HepG2 (cell line): Measurements from ENCODE around the gene RRBP1. TPM values are rescaled to one million over a fixed set of nuclear protein-coding genes. Genes with fewer than 3 reads are reported as not detected.

Experiments used
- GABPB1 ChIP-seq: IDR thresholded peaks from 2 replicates; pipeline ENCODE4 v1.6.1; 2016; ENCODE audit warnings: mild to moderate bottlenecking, missing genetic modification reagents, moderate library complexity, missing compliant biosample characterization
- HES4 ChIP-seq: sonication (generic); formaldehyde crosslinking; IDR thresholded peaks from 2 replicates; pipeline ENCODE4 v1.9.0; 2021; ENCODE audit warnings: mild to moderate bottlenecking, missing genetic modification reagents, borderline replicate concordance
- ISL2 ChIP-seq: sonication (generic); formaldehyde crosslinking; IDR thresholded peaks from 2 replicates; pipeline ENCODE4 v1.5.0; 2020; ENCODE audit warnings: missing genetic modification reagents
- KLF16 ChIP-seq, 2 experiments: sonication (generic) in 1 of 2; formaldehyde crosslinking in 1 of 2; IDR thresholded peaks; 2 replicates each; pipeline versions ENCODE4 v1.6.1 to v1.8.0; 2016 to 2023; ENCODE audit warnings: missing genetic modification reagents in 2 of 2, missing compliant biosample characterization in 1 of 2
- KLF6 ChIP-seq: IDR thresholded peaks from 2 replicates; pipeline ENCODE4 v1.8.0; 2016; ENCODE audit warnings: missing biosample characterization, missing genetic modification reagents
- MEIS1 ChIP-seq: sonication (generic); formaldehyde crosslinking; IDR thresholded peaks from 2 replicates; pipeline ENCODE4 v1.9.0; 2021; ENCODE audit warnings: mild to moderate bottlenecking, missing genetic modification reagents, moderate library complexity, borderline replicate concordance
- MTA1 ChIP-seq: sonication (generic); formaldehyde crosslinking; IDR thresholded peaks from 2 replicates; pipeline ENCODE4 v1.4.0; 2020; ENCODE audit warnings: missing genetic modification reagents, mild to moderate bottlenecking, borderline replicate concordance
- PAF1 ChIP-seq: IDR thresholded peaks from 2 replicates; pipeline ENCODE4 v1.6.1; 2016; ENCODE audit warnings: missing genetic modification reagents, missing compliant biosample characterization
- POLR2A ChIP-seq, 2 experiments: IDR thresholded peaks; 2 replicates each; pipeline ENCODE4 v1.6.1; 2011; ENCODE audit warnings: low read depth in 2 of 2, low read length in 2 of 2, mild to moderate bottlenecking in 1 of 2, moderate library complexity in 1 of 2; ENCODE audit not compliant: insufficient read depth in 1 of 2
- POLR2G ChIP-seq: fragments of 200-400 bp; formaldehyde crosslinking; IDR thresholded peaks from 2 replicates; pipeline ENCODE4 v1.6.1; 2018; ENCODE audit warnings: mild to moderate bottlenecking, low read depth, low read length, moderate library complexity
- ZFP37 ChIP-seq: sonication (generic); formaldehyde crosslinking; IDR thresholded peaks from 2 replicates; pipeline ENCODE4 v1.4.0; 2020; ENCODE audit warnings: missing genetic modification reagents, borderline replicate concordance
- ZIK1 ChIP-seq: sonication (generic); formaldehyde crosslinking; IDR thresholded peaks from 2 replicates; pipeline ENCODE4 v1.5.0; 2020; ENCODE audit warnings: mild to moderate bottlenecking, low read depth, missing genetic modification reagents, borderline replicate concordance
- ZNF225 ChIP-seq: sonication (generic); formaldehyde crosslinking; IDR thresholded peaks from 2 replicates; pipeline ENCODE4 v1.4.0; 2020; ENCODE audit warnings: mild to moderate bottlenecking, missing genetic modification reagents
- ZNF296 ChIP-seq: sonication (generic); formaldehyde crosslinking; conservative IDR thresholded peaks from 2 replicates; pipeline ENCODE4 v1.5.0; 2020; ENCODE audit warnings: mild to moderate bottlenecking, missing genetic modification reagents
- ZNF619 ChIP-seq: sonication (generic); formaldehyde crosslinking; IDR thresholded peaks from 2 replicates; pipeline ENCODE4 v1.4.0; 2020; ENCODE audit warnings: mild to moderate bottlenecking, missing genetic modification reagents
- ZNF83 ChIP-seq: sonication (generic); formaldehyde crosslinking; IDR thresholded peaks from 2 replicates; pipeline ENCODE4 v1.4.0; 2020; ENCODE audit warnings: missing genetic modification reagents, mild to moderate bottlenecking, borderline replicate concordance
- polyA plus RNA-seq, 8 experiments: library from polyadenylated mRNA; depleted of rRNA in 3 of 8; stranded (reverse) in 7 of 8; unstranded in 1 of 8; fragments of >200 nt; fragmentation: Illumina TruSeq in 4 of 8; extraction: Trizol in 4 of 8; gene quantifications; 2 replicates each; pipeline versions ENCODE4 v1.2.1 to v1.2.3, GENCODE V29; 2011 to 2016; ENCODE audit warnings: low read depth in 4 of 8, missing spikeins in 1 of 8, mixed read lengths in 1 of 8; ENCODE audit not compliant: insufficient read depth in 1 of 8
- total RNA-seq, 5 experiments: library from RNA; depleted of rRNA; stranded (reverse); fragments of >200 nt; fragmentation: Illumina TruSeq; extraction: Trizol; gene quantifications; 2 replicates each; pipeline ENCODE4 v1.2.3, GENCODE V29; 2016; ENCODE audit warnings: low read depth in 1 of 5
- TF ChIP-seq, protein P1 (sequence below): sonication (generic); formaldehyde crosslinking; IDR thresholded peaks from 2 replicates; pipeline ENCODE4 v1.5.1; 2020; ENCODE audit warnings: mild to moderate bottlenecking, missing genetic modification reagents, moderate library complexity
- TF ChIP-seq, protein P2 (sequence below): sonication (generic); formaldehyde crosslinking; IDR thresholded peaks from 2 replicates; pipeline ENCODE4 v1.4.0; 2020; ENCODE audit warnings: missing genetic modification reagents
- TF ChIP-seq, protein P3 (sequence below): sonication (generic); formaldehyde crosslinking; IDR thresholded peaks from 2 replicates; pipeline ENCODE4 v1.4.0; 2020; ENCODE audit warnings: missing genetic modification reagents, low read depth, mild to moderate bottlenecking, borderline replicate concordance
- TF ChIP-seq, protein P4 (sequence below): sonication (generic); formaldehyde crosslinking; IDR thresholded peaks from 2 replicates; pipeline ENCODE4 v1.4.0; 2020; ENCODE audit warnings: mild to moderate bottlenecking, low read depth, missing genetic modification reagents
- TF ChIP-seq, protein P5 (sequence below): sonication (generic); formaldehyde crosslinking; IDR thresholded peaks from 2 replicates; pipeline ENCODE4 v1.5.0; 2020; ENCODE audit warnings: missing genetic modification reagents, mild to moderate bottlenecking, borderline replicate concordance

RRBP1 gene
- total and polyA plus RNA-seq, 2 of the 13 experiments (the other 11 are each of a cell fraction or from before 2014, with no cell fraction given) = 150 to 222 TPM

DNA sequence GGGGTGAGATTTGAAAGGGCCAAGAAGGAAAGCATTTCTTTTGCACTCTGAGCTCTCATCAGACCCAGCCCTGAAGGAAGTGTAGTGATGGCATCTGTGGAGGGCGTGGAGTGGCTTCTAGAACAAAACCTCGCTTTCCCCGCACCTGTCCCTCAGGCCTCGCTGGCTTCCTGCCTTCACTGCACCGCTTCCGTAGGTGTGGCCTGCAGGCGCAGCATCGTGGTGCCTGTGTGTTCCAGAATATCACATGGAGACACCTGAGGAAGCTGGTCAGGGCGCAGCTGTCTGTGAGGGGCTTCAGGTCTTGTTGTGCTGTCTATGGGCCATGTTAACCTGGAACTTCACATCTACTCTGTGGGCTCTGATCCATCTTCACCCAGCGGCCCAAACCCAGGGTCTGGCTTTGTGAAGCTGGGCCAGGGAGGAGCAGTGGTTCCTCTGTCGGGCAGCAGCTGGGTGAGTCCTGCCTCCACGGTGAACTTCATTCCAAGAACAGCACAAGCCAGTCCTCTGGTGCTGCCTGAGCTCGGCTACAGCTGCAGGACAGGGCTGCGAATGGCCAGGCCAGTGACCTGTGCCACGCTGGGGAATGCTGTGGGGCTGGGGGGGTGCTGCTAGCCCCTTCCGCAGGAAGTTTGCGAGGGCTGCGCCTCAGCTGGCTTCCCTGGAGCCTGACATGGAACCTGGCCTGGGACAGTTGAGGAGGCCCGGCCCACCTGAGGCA lies 71.3 kb downstream of the RRBP1 start (continued):
- TF ChIP-seq MTA1 = 0 out of 2 replicates have a peak, but pooled peaks have one; percentile 32
- no peak for TF ChIP-seq KLF16 (CRISPR knock-in tag; IDR thresholded peaks at IDR 0.05)
- TF ChIP-seq ZFP37 (CRISPR knock-in tag) = no peak
- TF ChIP-seq ZNF296 (CRISPR knock-in tag) = no peak
- peak; percentile 32; the same call in 1 of the 2 replicates for TF ChIP-seq HES4 (CRISPR knock-in tag)
- TF ChIP-seq ZNF83 = 0 out of 2 replicates have a peak, but pooled peaks have one; percentile 52
- no peak for TF ChIP-seq ISL2 (CRISPR knock-in tag)
- TF ChIP-seq POLR2G = peak; percentile 7
- TF ChIP-seq GABPB1 (CRISPR knock-in tag) = peak; percentile 26; the same call in 1 of the 2 replicates
- TF ChIP-seq, protein P1, sequence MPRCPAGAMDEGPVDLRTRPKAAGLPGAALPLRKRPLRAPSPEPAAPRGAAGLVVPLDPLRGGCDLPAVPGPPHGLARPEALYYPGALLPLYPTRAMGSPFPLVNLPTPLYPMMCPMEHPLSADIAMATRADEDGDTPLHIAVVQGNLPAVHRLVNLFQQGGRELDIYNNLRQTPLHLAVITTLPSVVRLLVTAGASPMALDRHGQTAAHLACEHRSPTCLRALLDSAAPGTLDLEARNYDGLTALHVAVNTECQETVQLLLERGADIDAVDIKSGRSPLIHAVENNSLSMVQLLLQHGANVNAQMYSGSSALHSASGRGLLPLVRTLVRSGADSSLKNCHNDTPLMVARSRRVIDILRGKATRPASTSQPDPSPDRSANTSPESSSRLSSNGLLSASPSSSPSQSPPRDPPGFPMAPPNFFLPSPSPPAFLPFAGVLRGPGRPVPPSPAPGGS (CRISPR knock-in tag) = 0 out of 2 replicates have a peak, but pooled peaks have one; percentile 40
- TF ChIP-seq MEIS1 (CRISPR knock-in tag) = 0 out of 2 replicates have a peak, but pooled peaks have one; percentile 15
- 0 out of 2 replicates have a peak, but pooled peaks have one; percentile 36 for TF ChIP-seq ZNF619 (CRISPR knock-in tag)
- peak; percentile 34; the same call in 1 of the 2 replicates for TF ChIP-seq ZNF225 (CRISPR knock-in tag)
- no peak for TF ChIP-seq ZIK1 (CRISPR knock-in tag)
- TF ChIP-seq KLF6 (CRISPR knock-in tag) = no peak
- TF ChIP-seq, protein P2, sequence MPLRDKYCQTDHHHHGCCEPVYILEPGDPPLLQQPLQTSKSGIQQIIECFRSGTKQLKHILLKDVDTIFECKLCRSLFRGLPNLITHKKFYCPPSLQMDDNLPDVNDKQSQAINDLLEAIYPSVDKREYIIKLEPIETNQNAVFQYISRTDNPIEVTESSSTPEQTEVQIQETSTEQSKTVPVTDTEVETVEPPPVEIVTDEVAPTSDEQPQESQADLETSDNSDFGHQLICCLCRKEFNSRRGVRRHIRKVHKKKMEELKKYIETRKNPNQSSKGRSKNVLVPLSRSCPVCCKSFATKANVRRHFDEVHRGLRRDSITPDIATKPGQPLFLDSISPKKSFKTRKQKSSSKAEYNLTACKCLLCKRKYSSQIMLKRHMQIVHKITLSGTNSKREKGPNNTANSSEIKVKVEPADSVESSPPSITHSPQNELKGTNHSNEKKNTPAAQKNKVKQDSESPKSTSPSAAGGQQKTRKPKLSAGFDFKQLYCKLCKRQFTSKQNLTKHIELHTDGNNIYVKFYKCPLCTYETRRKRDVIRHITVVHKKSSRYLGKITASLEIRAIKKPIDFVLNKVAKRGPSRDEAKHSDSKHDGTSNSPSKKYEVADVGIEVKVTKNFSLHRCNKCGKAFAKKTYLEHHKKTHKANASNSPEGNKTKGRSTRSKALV = no peak
- TF ChIP-seq, protein P3, sequence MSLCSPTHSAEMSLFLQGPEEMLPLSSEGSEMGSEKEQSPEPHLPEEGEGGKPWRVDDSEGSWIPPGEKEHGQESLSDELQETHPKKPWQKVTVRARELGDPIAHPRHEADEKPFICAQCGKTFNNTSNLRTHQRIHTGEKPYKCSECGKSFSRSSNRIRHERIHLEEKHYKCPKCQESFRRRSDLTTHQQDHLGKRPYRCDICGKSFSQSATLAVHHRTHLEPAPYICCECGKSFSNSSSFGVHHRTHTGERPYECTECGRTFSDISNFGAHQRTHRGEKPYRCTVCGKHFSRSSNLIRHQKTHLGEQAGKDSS (CRISPR knock-in tag) = peak; percentile 30; the same call in 1 of the 2 replicates
- TF ChIP-seq POLR2A (IDR thresholded peaks at IDR 0.05; ENCODE audit: insufficient read depth in 1 of 2, low read depth in 2 of 2, low read length in 2 of 2) = peak; percentile 39 to 44; a peak in 3 of 4 replicates
- TF ChIP-seq, protein P4, sequence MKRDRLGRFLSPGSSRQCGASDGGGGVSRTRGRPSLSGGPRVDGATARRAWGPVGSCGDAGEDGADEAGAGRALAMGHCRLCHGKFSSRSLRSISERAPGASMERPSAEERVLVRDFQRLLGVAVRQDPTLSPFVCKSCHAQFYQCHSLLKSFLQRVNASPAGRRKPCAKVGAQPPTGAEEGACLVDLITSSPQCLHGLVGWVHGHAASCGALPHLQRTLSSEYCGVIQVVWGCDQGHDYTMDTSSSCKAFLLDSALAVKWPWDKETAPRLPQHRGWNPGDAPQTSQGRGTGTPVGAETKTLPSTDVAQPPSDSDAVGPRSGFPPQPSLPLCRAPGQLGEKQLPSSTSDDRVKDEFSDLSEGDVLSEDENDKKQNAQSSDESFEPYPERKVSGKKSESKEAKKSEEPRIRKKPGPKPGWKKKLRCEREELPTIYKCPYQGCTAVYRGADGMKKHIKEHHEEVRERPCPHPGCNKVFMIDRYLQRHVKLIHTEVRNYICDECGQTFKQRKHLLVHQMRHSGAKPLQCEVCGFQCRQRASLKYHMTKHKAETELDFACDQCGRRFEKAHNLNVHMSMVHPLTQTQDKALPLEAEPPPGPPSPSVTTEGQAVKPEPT (CRISPR knock-in tag) = 0 out of 2 replicates have a peak, but pooled peaks have one; percentile 32
- TF ChIP-seq PAF1 (CRISPR knock-in tag) = 0 out of 2 replicates have a peak, but pooled peaks have one; percentile 14
- TF ChIP-seq, protein P5, sequence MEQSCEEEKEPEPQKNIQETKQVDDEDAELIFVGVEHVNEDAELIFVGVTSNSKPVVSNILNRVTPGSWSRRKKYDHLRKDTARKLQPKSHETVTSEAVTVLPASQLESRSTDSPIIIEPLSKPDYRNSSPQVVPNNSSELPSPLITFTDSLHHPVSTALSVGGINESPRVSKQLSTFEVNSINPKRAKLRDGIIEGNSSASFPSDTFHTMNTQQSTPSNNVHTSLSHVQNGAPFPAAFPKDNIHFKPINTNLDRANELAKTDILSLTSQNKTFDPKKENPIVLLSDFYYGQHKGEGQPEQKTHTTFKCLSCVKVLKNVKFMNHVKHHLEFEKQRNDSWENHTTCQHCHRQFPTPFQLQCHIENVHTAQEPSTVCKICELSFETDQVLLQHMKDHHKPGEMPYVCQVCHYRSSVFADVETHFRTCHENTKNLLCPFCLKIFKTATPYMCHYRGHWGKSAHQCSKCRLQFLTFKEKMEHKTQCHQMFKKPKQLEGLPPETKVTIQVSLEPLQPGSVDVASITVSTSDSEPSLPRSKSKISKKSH (CRISPR knock-in tag) = peak; percentile 7; the same call in 1 of the 2 replicates
